ENCODE data around the gene EPC2. TPM values are rescaled to one million over a fixed set of nuclear protein-coding genes. Genes with fewer than 3 reads are reported as not detected.
"Not testable (repeated sequence)": the region's sequence is repeated elsewhere in the genome, so short reads cannot be mapped to it uniquely, and the experiment has no call there.

EPC2 gene
- total RNA-seq, 1 experiment from 2014 or later, result 12.6 TPM

DNA sequence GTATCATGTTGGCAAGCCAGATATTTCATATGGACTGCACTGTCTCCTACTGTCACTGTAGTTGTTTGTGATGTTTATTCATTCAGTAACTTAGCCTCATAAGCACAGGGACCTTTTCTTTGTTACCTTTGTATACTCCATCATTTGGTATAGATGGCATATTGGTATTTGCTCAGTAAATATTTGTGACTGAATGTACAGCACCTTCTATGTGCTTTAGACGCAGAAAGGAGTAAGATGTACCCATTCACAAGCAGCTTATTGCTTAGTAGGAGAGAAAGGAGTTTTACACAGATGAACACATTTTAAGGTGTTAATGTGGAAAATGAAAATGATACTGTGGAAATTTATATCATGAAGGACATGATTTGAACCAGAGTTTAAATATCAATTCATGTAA is 12.0 kb downstream of the EPC2 start:
- no peak for DNase-seq
- Histone ChIP-seq H3K36me3 (no peaks in the 10 kb centered on the region), H3K27me3 (no peaks in the 10 kb centered on the region), H3K4me3 (no peak overlapping the region), H3K9me3 (no peaks in the 10 kb centered on the region)

DNA sequence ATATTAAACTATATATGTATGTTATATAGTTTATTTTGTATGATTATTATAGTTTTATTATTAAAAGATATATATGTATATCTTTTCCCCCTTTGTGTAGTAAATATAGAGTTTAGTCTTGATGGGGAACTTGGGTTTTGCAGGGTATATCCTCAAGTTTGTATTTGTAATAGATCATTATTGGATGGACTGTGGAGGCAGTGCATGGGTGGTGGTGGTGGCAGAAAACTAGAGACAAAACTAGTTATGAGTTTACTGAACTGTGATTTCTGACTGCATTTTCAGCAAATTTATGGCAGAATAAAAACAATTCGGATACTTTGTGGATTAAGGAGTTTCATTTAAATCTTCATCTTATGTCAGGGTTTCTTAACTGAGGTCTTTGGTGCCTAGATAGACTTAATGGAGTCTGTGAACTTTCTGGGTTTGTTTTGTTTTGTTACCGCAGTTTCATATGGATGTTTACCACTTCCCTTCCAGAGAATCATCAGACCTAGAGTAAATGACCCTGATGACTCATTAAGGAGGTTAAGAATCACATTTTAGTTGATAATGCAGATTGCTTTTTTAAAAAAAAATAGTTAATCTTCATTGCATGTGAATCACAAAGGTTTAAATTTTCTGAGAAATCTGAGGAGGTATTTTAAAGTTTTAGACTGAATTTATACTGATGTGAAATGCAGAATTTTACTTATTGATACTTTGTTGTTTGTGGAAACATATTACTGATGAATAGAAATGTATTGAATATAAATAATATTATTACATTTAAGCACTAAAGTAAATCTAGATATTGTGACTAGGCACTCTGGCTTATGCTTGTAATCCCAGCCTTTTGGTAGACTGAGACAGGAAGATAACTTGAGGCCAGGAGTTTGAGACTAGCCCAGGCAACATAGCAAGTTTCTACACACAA is 14.5 kb downstream of the EPC2 start:
- no peaks in the 10 kb centered on the region for H3K36me3 ChIP-seq
- no peak for DNase-seq
- H3K27me3 ChIP-seq, result no peaks in the 10 kb centered on the region
- no peak overlapping the region for H3K4me3 ChIP-seq
- no peaks in the 10 kb centered on the region for H3K9me3 ChIP-seq

DNA sequence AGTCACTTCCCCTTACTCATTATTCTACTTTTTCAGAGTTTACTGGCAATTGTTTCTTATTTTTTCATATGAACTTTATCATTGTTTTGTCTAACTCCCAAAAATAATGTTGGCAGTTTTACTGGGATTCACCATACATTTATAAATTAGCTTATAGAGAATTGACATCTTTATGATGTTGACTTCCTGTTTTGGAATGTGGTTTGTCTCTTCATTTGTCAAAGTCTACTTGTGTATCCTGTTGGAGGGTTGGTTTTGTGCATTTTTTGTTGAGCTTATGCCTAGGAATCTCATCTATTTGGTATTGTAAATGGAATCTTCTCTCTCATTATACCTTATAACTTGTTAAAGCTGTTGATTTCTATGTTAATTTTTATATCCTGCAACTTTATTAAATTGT is 16.4 kb downstream of the EPC2 start:
- DNase-seq, result no peak
- no peak overlapping the region for H3K4me3 ChIP-seq
- H3K36me3 ChIP-seq, result no peaks in the 10 kb centered on the region
- no peaks in the 10 kb centered on the region for H3K27me3 ChIP-seq
- no peaks in the 10 kb centered on the region for H3K9me3 ChIP-seq

DNA sequence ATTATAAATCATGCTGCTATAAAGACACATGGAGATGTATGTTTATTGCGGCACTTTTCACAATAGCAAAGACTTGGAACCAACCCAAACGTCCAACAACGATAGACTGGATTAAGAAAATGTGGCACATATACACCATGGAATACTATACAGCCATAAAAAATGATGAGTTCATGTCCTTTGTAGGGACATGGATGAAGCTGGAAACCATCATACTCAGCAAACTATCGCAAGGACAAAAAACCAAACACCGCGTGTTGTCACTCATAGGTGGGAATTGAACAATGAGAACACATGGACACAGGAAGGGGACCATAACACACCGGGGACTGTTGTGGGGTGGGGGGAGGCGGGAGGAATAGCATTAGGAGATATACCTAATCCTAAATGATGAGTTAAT is 17.8 kb downstream of the EPC2 start:
- not testable (repeated sequence) for DNase-seq, H3K4me3 ChIP-seq, H3K27me3 ChIP-seq, H3K36me3 ChIP-seq, H3K9me3 ChIP-seq

DNA sequence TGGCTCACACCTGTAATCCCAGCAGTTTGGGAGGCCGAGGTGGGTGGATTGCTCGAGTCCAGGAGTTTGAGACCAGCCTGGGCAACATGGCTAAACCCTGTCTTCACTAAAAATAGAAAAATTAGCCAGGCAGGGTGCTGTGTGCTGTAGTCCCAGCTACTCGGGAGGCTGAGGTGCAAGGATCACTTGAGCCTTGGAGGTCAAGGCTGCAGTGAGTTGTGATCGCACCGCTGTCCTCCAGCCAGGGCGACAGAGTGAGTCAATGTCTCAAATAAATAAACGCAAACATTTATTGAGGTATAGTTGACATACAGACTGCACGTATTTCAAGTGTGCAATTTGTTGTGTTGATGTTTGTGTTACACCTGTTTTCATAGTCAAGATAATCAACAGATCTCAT is 19.7 kb downstream of the EPC2 start:
- DNase-seq, result no peak
- Histone ChIP-seq H3K4me3 (no peak overlapping the region), H3K36me3 (no peaks in the 10 kb centered on the region), H3K9me3 (no peaks in the 10 kb centered on the region), H3K27me3 (no peaks in the 10 kb centered on the region)

DNA sequence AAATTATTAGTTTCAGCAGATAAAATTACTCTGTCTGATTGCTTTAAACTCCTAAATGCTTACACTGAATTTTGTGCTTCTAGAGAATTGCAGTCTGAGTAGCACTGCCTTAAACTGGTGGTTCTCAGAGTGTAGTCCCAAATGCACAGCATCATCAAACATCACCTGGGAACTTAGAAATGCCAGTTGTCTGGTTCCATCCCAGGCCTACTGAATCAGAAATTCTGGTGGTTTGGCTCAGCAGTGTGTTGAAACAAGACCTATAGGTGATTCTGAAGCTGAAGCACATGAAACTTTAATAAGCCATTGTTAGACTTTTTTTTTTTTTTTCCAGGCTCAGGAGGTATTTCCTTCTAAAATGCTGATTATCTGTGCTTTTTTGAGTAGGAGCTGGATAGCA is 22.0 kb downstream of the EPC2 start:
- H3K27me3 ChIP-seq, result no peaks in the 10 kb centered on the region
- no peak for DNase-seq
- H3K9me3 ChIP-seq, result no peaks in the 10 kb centered on the region
- H3K4me3 ChIP-seq, result no peak overlapping the region
- H3K36me3 ChIP-seq, result no peaks in the 10 kb centered on the region

DNA sequence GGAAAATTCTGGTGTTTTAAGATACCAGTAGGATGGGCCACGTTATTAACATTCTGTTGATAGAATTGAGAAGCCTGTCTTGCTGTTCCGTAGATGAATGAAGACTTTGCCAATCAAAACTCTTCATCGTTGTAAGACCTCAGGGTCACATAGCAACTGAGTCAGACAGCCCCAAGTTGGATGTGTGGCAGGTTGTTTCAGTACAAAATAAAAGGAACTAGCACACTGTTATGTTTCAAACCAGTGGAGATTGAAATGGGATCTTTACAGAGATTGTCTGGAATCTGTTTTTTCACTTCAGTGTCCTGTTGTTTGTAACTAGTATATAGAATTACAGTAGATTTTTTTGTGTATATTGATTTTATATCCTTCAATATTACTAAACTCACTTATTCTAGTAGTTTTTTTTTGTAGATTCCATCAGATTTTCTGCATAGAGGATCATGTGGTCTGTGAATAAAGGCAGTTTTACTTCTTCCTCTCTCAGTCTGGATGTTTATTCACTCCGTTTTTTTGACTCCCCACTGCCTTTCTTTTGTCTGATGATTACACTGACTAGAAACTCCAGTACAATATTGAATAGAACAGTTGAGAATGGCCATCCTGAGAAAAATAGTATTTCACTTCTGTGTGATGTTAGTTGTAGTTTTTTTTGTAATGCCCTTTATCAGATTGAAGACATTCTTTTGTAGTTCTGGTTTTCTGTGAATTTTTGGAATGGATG is 22.7 kb downstream of the EPC2 start:
- H3K27me3 ChIP-seq, result no peaks in the 10 kb centered on the region
- no peak for DNase-seq
- no peak overlapping the region for H3K4me3 ChIP-seq
- H3K36me3 ChIP-seq, result no peaks in the 10 kb centered on the region
- H3K9me3 ChIP-seq, result no peaks in the 10 kb centered on the region

DNA sequence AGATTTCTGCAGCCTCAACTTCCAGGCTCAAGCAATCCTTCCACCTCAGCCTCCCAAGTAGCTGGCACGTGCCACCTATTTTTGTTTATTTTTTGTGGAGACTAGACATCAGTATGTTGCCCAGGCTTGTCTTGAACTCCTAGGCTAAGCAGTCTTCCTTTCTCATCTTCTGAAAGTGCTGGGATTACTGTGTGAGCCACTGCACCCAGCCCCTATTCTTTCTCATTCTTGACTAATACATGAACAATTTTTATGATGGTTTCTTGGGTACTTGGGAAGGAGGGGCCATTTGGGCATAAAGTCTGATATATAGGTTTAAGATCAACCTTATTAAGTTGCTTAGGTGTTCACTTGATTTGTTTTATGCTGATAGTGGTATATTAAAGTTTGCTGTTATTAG is 26.2 kb downstream of the EPC2 start:
- DNase-seq, result peak; percentile 2
- H3K36me3 ChIP-seq, result no peaks in the 10 kb centered on the region
- no peaks in the 10 kb centered on the region for H3K27me3 ChIP-seq
- H3K4me3 ChIP-seq, result no peak overlapping the region
- H3K9me3 ChIP-seq, result peaks cover 7% of the 10 kb centered on the region

DNA sequence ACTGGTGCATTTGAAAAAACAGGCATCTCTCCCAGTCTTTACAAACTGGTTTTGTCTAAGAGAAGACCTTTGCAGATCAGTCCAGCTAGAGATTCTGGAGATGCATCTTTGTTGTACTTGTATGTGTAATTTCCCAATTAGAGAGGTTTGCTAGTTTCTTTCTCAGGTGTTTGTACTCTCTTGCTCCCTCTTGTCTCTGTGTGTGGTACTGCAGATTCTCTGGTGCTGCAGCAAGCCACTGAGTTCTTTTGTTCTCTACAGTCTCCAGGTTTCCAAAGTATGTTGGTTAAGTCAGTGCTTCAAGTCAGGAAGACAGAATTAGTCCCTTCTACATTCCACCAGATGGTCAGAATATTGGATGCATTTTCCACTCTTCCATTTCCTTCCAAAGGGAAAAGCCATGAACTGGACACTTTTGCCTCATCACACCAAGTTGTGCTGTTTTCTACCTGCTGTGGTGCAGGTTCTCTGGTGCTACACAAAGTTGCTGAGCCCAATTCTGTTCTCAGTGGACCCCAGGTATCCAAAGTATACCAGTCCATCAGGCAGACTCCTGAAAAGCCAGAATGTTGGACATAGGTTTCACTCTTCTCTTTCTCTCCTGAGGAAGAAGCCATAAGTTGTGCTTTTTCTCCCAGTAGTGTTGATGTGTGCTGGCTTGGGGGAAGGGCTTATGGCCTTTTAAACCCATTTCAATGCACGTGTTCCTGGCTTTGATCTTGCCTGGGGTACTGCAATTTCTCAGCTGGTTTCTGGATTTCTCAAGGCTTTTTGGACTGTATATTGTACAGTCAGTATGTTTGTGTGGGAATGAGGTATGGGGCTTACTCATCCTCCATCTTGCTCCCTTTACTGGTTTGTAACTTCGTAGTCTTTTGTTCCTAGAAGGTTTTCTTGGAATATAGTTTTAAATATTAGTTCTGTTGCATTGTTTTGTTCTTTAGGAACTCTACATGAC is 29.8 kb downstream of the EPC2 start:
- Histone ChIP-seq H3K9me3 (peaks cover 7% of the 10 kb centered on the region), H3K4me3 (no peak overlapping the region), H3K27me3 (no peaks in the 10 kb centered on the region), H3K36me3 (no peaks in the 10 kb centered on the region)
- DNase-seq, result no peak

DNA sequence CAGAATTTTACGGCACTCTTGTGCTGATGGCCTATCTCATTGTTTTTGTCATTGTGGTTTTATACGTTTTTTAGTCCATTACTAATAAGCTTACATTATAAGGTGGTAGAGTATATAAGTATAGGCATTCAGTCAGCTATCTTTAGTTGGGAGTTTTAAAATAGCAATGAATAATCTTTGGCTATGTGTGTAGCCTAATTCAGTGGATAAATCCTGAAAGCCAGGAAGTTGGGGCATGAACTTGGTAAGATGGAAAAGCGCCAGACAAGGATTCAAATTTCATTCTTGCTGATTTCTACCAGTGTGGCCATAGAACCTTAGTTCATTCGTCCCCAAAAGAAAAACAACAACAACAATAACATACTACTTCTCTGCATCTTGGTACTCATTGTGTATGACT is 31.2 kb downstream of the EPC2 start:
- no peak overlapping the region for H3K4me3 ChIP-seq
- no peak for DNase-seq
- H3K36me3 ChIP-seq, result no peaks in the 10 kb centered on the region
- peaks cover 7% of the 10 kb centered on the region for H3K9me3 ChIP-seq
- H3K27me3 ChIP-seq, result no peaks in the 10 kb centered on the region

DNA sequence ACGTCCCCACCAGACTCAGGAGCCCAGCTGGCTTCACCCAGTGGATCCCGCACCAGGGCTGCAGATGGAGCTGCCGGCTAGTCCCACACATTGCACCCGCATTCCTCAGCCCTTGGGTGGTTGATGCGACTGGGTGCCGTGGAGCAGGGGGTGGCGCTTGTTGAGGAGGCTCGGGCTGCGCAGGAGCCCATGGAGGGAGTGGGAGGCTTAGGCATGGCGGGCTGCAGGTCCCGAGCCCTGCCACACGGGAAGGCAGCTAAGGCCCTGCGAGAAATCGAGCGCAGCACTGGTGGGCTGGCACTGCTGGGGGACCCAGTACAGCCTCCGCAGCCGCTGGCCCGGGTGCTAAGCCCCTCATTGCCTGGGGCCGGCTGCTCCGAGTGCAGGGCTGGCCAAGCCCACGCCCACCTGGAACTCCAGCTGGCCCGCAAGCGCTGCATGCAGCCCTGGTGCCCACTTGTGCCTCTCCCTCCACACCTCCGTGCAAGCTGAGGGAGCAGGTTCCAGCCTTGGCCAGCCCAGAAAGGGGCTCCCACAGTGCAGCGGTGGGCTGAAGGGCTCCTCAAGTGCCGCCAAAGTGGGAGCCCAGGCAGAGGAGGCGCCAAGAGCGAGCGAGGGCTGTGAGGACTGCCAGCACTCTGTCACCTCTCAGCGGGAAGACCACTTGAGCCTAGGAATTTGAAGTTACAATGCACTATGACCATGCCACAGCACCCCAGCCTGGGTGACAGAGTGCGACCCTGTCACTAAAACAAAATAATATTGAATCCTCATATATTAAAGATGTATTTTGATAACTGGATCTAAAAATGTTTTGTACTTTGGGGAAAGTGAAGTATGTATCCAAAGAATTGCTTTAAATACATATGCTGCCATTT is 34.0 kb downstream of the EPC2 start:
- DNase-seq, H3K27me3 ChIP-seq, H3K36me3 ChIP-seq, H3K4me3 ChIP-seq, H3K9me3 ChIP-seq: not testable (repeated sequence)

DNA sequence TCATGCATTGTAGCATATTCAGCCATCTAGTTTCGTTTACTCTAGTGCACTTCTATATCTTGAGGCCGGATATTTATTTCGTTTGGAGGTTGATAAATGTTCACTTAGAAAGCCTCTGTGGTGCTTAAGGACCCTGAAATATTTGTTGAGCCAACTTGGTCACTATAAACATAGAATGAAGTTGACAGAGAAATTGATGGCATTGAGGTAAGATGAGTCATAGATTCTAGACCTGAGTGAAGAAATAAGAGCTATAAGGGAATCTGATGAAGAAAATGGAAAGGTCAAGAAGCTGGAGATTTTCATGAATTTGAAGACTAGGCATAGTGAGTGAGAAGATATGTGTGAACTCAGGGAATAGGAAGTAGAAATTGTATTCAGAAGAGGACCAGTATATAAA is 35.9 kb downstream of the EPC2 start:
- Histone ChIP-seq H3K27me3 (no peaks in the 10 kb centered on the region), H3K9me3 (0 out of 2 replicates have a peak, but pooled peaks cover 2% of the 10 kb centered on the region), H3K36me3 (no peaks in the 10 kb centered on the region; the same call in 1 of the 2 replicates), H3K4me3 (no peak overlapping the region)
- DNase-seq, result no peak

DNA sequence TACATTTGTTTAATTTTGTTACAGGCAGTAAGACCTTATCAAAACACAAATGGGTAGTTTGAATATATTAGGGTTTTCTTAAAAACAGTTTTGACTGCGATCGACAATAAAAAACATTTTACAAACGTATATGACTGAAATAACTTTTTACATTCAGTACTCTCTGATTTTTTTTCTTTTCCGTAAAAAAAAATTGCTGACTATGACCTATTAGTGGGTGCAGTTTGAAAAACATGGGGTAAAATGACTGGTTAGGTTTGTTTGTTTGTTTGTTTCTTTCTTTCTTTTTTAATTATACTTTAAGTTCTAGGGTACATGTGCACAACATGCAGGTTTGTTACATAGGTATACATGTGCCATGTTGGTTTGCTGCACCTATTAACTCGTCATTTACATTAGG is 36.9 kb downstream of the EPC2 start:
- no peak for DNase-seq
- H3K9me3 ChIP-seq, result 0 out of 2 replicates have a peak, but pooled peaks cover 2% of the 10 kb centered on the region
- H3K36me3 ChIP-seq, result no peaks in the 10 kb centered on the region; the same call in 1 of the 2 replicates
- no peak overlapping the region for H3K4me3 ChIP-seq
- no peaks in the 10 kb centered on the region for H3K27me3 ChIP-seq

DNA sequence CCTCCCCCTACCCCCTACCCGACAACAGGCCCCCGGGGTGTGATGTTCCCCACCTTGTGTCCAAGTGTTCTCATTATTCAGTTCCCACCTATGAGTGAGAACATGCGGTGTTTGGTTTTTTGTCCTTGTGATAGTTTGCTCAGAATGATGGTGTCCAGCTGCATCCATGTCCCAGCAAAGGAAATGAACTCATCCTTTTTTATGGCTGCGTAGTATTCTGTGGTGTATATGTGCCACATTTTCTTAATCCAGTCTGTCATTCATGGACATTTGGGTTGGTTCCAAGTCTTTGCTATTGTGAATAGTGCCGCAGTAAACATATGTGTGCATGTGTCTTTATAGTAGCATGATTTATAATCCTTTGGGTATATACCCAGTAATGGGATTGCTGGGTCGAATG is 37.3 kb downstream of the EPC2 start:
- not testable (repeated sequence) for H3K9me3 ChIP-seq, H3K27me3 ChIP-seq, H3K36me3 ChIP-seq, H3K4me3 ChIP-seq, DNase-seq

DNA sequence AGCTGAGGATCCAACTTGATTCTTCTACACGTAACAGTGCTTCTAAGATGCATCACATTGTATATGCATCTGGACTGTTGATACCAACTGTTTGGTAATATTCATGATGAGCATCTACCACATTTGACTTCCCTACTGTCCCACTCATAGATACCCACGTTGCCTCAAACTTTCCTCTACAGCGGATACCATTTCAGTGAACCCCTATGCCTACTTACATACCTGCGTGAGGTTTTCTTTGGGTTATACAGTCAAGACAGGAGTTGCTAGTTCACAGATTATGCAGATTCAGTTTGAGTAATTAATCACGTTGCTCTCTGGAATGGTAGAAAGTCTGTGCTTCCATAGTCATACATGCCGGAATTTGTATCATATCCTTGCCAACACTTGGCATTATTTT is 40.0 kb downstream of the EPC2 start:
- H3K27me3 ChIP-seq, result no peaks in the 10 kb centered on the region
- no peak overlapping the region for H3K4me3 ChIP-seq
- H3K9me3 ChIP-seq, result 0 out of 2 replicates have a peak, but pooled peaks cover 2% of the 10 kb centered on the region
- DNase-seq, result no peak
- no peaks in the 10 kb centered on the region; the same call in 1 of the 2 replicates for H3K36me3 ChIP-seq

DNA sequence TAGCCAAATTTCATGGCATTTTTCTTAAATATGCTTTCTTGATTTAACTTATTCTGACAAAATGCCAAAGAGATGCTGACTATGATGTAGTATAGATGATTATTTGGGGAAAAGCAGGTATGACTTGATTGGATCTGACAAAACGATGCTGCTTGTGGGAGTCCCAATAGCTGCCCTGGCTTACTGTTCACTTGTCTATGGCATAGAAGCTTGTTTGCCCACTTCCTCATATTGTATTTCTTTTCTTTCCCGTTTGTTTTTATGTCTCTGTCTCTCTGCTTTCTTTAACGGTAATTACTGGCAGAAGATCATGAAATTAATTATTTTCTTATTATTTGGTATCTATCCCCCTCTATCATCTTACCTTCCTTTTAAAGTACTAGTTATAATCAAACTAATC is 43.0 kb downstream of the EPC2 start:
- no peak for DNase-seq
- H3K36me3 ChIP-seq, result no peaks in the 10 kb centered on the region; the same call in 1 of the 2 replicates
- H3K4me3 ChIP-seq, result no peak overlapping the region
- H3K9me3 ChIP-seq, result 0 out of 2 replicates have a peak, but pooled peaks cover 2% of the 10 kb centered on the region
- no peaks in the 10 kb centered on the region for H3K27me3 ChIP-seq

Data from MG63 (cell line).